A673 (cell line): ENCODE data around the gene SEH1L. TPM values are rescaled to one million over a fixed set of nuclear protein-coding genes. Genes with fewer than 3 reads are reported as not detected.

ENCODE experiments used
- BruUV-seq: library from RNA; stranded (reverse); fragments of 400-500 nt; replicated peaks from 2 replicates; lab custom pipeline; 2021; lab: Mats Ljungman, UMichigan
- CTCF ChIA-PET: fragments of 300-600 bp; sonication (Branson Sonifier 250); formaldehyde crosslinking; loops from one replicate; lab custom pipeline; 2022; ENCODE audit warnings: antibody characterized with exemption; lab: Charles Lee
- POLR2A ChIA-PET: fragments of 300-600 bp; sonication (Branson Sonifier 250); formaldehyde crosslinking; loops from one replicate; lab custom pipeline; 2022; ENCODE audit warnings: antibody characterized with exemption; ENCODE audit not compliant: low non-redundant PET; lab: Charles Lee
- DNase-seq: peaks from one replicate; pipeline ENCODE4 v3.0.0-alpha.2; 2015; ENCODE audit warnings: low spot score
- H3K27ac ChIP-seq: fragments of 200-600 bp; sonication (generic); 2 replicates; pipeline ENCODE4 v1.5.1; 2016; ENCODE audit warnings: mixed run types, low read depth, mild to moderate bottlenecking, mixed read lengths, antibody characterized with exemption, low read length; ENCODE audit not compliant: poor library complexity, severe bottlenecking
- H3K27me3 ChIP-seq: fragments of 200-600 bp; sonication (generic); replicated peaks from 2 replicates; pipeline ENCODE4 v1.6.1; 2017; ENCODE audit warnings: mixed run types, low read depth, mild to moderate bottlenecking, mixed read lengths, antibody characterized with exemption, low read length; ENCODE audit not compliant: insufficient read depth, poor library complexity
- H3K36me3 ChIP-seq: fragments of 200-600 bp; sonication (generic); 2 replicates; pipeline ENCODE4 v1.6.1; 2016; ENCODE audit warnings: mixed run types, mild to moderate bottlenecking, mixed read lengths, antibody characterized with exemption, low read length; ENCODE audit not compliant: insufficient read depth, poor library complexity, severe bottlenecking
- H3K4me1 ChIP-seq: fragments of 200-600 bp; sonication (generic); 2 replicates; pipeline ENCODE4 v1.6.1; 2017; ENCODE audit warnings: mixed run types, mild to moderate bottlenecking, mixed read lengths, antibody characterized with exemption, low read length; ENCODE audit not compliant: insufficient read depth, poor library complexity, severe bottlenecking
- H3K4me3 ChIP-seq: fragments of 200-600 bp; sonication (generic); 2 replicates; pipeline ENCODE4 v1.5.1; 2016; ENCODE audit warnings: low read depth, mixed run types, mild to moderate bottlenecking, mixed read lengths, low read length; ENCODE audit not compliant: poor library complexity, severe bottlenecking
- H3K9me3 ChIP-seq: fragments of 200-600 bp; sonication (generic); 2 replicates; pipeline ENCODE4 v1.6.1; 2016; ENCODE audit warnings: mixed run types, low read depth, mild to moderate bottlenecking, mixed read lengths, antibody characterized with exemption, low read length; ENCODE audit not compliant: poor library complexity, severe bottlenecking
- CTCF ChIP-seq: fragments of 300-800, 200-600 bp; sonication (generic); conservative IDR thresholded peaks from 2 replicates; pipeline ENCODE4 v1.5.1; 2017; ENCODE audit warnings: low read depth, mild to moderate bottlenecking, antibody characterized with exemption, low read length, moderate library complexity, mixed read lengths
- EZH2 ChIP-seq: fragments of 200-600 bp; sonication (generic); IDR thresholded peaks from 2 replicates; pipeline ENCODE4 v1.6.1; 2017; ENCODE audit warnings: borderline replicate concordance, low read depth, mild to moderate bottlenecking, mixed read lengths, antibody characterized with exemption, low read length; ENCODE audit not compliant: poor library complexity, severe bottlenecking
- intact Hi-C: fragments of 100-400 bp; cut with micrococcal nuclease; formaldehyde crosslinking; loops from one replicate; pipeline ENCODE4 v1.10.0; 2022; ENCODE audit not compliant: unreplicated experiment
- total RNA-seq: library from RNA; stranded (reverse); gene quantifications from 2 replicates; pipeline ENCODE4 v1.2.3, GENCODE V29; 2021

Gene SEH1L
- total RNA-seq, 1 experiment from 2014 or later, result 105 TPM

GRCh38 chr18:13005289-13005688 lies 57.5 kb downstream of the SEH1L start:
- H3K4me1 ChIP-seq, result no peaks in the 10 kb centered on the region
- DNase-seq, result no peak
- POLR2A ChIA-PET, result no interaction called here
- BruUV-seq, result no TSS peak
- no peaks in the 10 kb centered on the region for H3K9me3 ChIP-seq
- CTCF ChIA-PET, result interaction anchor here (0.6 kb wide), 1 partner anchor 574 kb away, joined by 3 read pairs; no protein-coding TSS in a partner anchor
- intact Hi-C loops, result loop anchor here (10.0 kb wide), 1 partner anchor 630 kb away; no protein-coding TSS in a partner anchor
- peaks cover 38% of the 10 kb centered on the region for H3K36me3 ChIP-seq
- TF ChIP-seq EZH2, result no peak
- no peak overlapping the region for H3K27ac ChIP-seq
- no peak overlapping the region for H3K4me3 ChIP-seq
- no peaks in the 10 kb centered on the region for H3K27me3 ChIP-seq

GRCh38 chr18:13006531-13007247 lies 58.9 kb downstream of the SEH1L start:
- DNase-seq, result no peak
- no TSS peak for BruUV-seq
- ChIA-PET CTCF (no interaction called here), POLR2A (no interaction called here)
- Histone ChIP-seq H3K27me3 (no peaks in the 10 kb centered on the region), H3K4me3 (no peak overlapping the region), H3K9me3 (no peaks in the 10 kb centered on the region), H3K4me1 (no peaks in the 10 kb centered on the region), H3K27ac (no peak overlapping the region), H3K36me3 (peaks cover 44% of the 10 kb centered on the region)
- TF ChIP-seq EZH2 (no peak), CTCF (no peak)
- intact Hi-C loops, result loop anchor here (10.0 kb wide), 1 partner anchor 628 kb away; no protein-coding TSS in a partner anchor

GRCh38 chr18:13007248-13007560 lies 59.4 kb downstream of the SEH1L start:
- Histone ChIP-seq H3K27ac (no peak overlapping the region), H3K36me3 (peaks cover 43% of the 10 kb centered on the region), H3K9me3 (no peaks in the 10 kb centered on the region), H3K4me3 (no peak overlapping the region), H3K4me1 (no peaks in the 10 kb centered on the region), H3K27me3 (no peaks in the 10 kb centered on the region)
- intact Hi-C loops, result loop anchor here (10.0 kb wide), 1 partner anchor 628 kb away; no protein-coding TSS in a partner anchor
- no TSS peak for BruUV-seq
- ChIA-PET POLR2A (no interaction called here), CTCF (no interaction called here)
- DNase-seq, result no peak
- no peak for TF ChIP-seq CTCF

GRCh38 chr18:13011719-13012118 lies 63.9 kb downstream of the SEH1L start:
- BruUV-seq, result no TSS peak
- H3K36me3 ChIP-seq, result peaks cover 85% of the 10 kb centered on the region
- H3K27me3 ChIP-seq, result no peaks in the 10 kb centered on the region

More at GRCh38 chr18:13011719-13012118, 63.9 kb downstream of the SEH1L start:
- no peaks in the 10 kb centered on the region for H3K4me1 ChIP-seq
- no peak overlapping the region for H3K4me3 ChIP-seq
- intact Hi-C loops, result no loop called here
- TF ChIP-seq EZH2 (no peak), CTCF (no peak)
- ChIA-PET CTCF (no interaction called here), POLR2A (no interaction called here)
- no peak overlapping the region for H3K27ac ChIP-seq
- H3K9me3 ChIP-seq, result no peaks in the 10 kb centered on the region
- no peak for DNase-seq
